GM20431 (cell line): Measurements from ENCODE around the gene DDX42.

Experiments
- in situ Hi-C: fragments of 300-500 bp; cut with MseI, MboI; formaldehyde crosslinking; loops from one replicate; pipeline ENCODE4 v1.15.0; 2020; ENCODE audit warnings: low sequenced_read_pairs; ENCODE audit not compliant: unreplicated experiment

The DDX42 gene

DNA sequence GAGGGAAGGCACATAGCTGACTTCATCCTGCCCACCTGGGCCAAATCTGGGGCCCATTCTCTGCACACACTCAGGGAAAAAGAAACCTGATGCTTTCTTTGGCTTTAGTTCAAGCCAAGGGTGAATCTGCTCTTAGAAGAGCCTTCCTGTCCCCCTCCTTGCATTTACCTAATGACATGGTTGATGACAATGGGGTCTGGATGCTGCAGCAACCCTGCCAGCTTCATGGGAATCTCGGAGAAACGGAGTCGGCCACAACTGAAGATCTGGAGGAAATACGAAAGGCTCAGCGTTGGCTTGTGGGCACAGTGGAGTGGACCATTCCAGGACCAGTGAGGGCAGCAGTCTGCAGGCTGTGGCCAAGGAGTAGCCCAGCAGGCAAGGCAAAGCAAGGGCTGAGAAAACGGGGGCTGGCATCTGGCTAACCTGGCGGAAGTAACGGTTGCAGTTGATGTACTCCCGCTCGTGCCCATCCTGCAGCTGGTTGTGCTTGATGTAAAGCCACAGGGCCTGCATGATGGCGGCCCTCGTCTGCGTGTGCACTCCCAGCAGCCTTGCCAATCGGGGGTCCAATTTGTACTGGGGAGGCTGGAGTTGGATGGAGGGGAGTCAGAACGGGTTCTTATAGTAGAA lies 59.9 kb downstream of the DDX42 start:
- in situ Hi-C loops = loop anchor here (25.0 kb wide), 1 partner anchor 397 kb away; the partner anchor contains the start of gene CYB561

DNA sequence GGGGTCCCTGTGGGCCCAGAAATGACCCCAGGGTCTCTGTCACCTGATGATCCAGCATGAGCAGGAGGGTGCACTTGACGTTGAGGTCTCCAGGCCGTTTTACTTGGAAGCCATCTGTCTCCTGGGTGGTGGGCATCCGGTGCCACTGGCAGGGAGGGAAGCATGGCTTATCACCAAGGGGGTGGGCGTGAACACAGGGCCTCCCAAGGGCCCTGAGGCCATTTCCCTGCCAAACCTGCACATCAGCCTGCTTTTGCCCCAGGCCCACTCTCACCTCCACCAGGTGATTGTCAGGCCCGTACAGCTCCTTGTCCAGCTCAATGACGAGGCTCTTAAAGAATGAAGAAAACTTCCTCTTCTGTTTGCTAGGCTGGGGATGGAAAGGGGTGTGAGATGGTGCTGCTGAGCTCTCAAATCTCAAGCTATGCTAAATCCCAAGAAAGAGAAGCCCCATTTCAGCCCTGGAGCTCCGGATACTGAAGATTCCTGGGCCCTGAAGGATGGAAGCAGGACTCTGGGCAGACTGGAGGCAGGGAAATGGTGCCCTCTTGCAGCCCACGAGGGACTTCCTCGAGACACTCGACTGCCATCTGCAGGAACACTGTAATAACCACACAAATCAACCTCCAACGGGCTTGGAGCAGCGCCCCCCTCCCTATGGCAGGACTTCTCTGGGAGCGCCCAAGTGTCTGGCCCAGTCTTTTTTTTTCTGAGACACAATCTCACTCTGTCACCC lies 60.6 kb downstream of the DDX42 start:
- in situ Hi-C loops = loop anchor here (25.0 kb wide), 1 partner anchor 397 kb away; the partner anchor contains the start of gene CYB561

DNA sequence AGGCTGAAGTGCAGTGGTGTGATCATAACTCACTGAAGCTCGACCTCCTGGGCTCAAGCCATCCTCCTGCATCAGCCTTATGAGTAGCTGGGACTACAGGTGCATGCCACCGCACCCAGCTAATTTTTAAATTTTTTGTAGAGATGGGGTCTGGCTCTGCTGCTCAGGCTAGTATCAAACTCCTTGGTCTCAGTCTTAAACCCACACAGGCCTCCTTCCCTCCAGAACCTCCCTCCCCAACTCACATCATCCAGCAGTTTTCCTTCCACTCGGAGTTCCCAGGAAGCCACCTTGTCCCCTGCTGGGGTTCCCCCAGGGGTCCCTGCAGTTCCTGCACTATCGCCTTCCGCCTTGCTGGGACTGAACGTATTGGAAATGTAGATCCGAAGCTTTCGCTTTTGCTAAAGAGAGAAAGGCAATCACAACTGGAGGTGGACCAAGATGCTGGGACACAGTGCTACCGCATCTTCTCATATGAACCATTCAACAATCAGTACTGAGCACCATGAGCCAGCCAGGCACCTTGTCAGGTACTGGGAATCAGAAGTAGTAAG lies 61.3 kb downstream of the DDX42 start:
- in situ Hi-C loops = loop anchor here (25.0 kb wide), 1 partner anchor 398 kb away; the partner anchor contains the start of gene CYB561

DNA sequence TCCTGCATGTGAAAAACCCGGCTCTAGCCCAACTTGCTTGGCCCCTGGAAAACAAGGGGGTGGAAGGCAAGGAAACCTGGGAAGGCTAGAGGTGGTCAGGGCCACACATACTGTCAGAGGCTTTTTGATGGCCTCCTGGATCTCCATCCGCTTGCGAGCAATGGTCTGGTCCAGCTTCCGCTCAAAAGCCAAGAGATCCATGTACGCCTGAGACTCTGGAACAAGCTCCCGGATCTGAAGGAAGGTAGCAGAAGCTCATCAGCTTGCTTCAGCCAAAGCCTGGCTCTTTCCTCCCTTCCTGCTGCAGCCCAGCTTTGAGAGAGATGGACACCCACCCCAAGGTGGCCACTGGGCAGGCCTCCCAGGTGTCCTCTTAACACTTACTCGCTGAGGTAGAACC lies 62.8 kb downstream of the DDX42 start:
- in situ Hi-C loops = loop anchor here (25.0 kb wide), 1 partner anchor 400 kb away; the partner anchor contains the start of gene CYB561

DNA sequence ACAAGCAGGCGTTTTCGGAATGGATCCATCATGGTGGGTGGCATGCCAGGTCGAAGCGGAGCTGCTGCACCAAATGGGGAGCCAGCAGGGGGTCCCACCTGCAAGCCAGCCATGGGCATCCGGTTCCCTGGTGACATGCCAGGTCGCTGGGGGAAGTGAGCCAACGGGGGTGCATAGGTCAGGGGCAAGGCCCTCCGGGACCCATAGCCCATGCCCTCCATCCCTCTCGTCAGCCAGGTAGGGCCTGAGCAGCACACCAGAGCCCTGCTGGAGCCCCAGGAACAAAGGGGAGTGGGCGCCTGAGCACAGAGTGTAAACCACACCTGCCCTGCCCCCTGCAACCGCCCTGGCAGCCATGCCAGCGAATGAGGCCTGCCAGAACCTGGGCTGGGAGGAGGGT lies 63.5 kb downstream of the DDX42 start:
- in situ Hi-C loops = loop anchor here (25.0 kb wide), 1 partner anchor 400 kb away; the partner anchor contains the start of gene CYB561

DNA sequence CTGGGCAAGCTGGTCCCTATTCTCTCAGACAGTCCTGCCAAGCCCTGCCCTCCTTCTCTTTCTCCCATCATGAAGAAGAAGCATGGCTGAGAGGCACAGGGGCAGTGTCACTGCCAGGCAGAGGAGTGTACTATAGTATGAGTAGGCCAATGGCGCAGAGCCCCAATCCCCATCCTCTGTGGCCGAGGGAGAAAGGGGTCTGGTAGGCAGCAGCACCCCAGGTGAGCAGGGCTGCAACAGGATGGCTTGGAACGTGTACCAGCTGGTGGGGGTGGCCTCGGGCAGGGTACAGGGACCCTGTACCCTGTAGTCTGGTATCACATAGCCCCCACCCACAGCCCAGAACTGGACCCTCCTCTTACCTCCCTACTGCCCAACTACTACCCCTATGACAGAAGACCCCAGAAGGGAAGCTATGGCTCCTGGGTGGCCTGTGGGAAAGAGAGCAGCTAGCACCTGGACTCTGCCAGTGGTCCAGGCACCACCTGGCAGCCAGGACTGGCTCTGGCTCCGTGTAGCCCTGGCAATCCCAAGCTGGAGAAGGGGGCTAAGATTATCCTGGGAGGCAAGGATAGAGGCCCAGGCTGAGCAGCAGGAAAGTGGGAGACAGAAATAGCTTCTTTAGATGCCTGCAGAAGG lies 64.1 kb downstream of the DDX42 start:
- in situ Hi-C loops = loop anchor here (25.0 kb wide), 1 partner anchor 401 kb away; the partner anchor contains the start of gene CYB561

DNA sequence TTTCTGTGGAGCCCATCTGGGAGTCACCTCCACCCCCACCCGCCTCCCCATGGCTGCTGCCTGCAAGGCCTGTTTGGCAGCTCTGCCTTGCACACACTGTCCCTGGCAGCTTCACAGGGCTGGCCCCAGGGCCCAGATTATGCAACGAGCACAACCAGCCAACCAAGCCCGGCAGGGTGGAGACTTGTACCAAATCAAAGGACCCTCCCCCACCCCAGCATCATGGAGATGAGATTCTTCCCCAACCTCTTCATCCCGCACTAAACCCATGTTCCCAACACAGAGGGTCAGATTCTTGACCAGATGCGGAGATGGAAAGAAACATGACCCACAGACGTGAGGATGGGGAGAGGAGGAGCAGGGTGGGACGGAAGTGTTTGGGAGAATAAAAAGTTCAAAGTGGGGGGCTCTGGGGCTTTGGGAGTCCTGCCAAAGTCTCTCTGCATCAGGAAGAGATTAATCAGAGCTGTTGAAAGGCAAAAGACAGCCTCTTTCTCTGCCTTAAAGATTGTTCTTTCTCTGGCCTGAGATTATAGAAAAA lies 64.7 kb downstream of the DDX42 start:
- in situ Hi-C loops = loop anchor here (25.0 kb wide), 1 partner anchor 401 kb away; the partner anchor contains the start of gene CYB561

DNA sequence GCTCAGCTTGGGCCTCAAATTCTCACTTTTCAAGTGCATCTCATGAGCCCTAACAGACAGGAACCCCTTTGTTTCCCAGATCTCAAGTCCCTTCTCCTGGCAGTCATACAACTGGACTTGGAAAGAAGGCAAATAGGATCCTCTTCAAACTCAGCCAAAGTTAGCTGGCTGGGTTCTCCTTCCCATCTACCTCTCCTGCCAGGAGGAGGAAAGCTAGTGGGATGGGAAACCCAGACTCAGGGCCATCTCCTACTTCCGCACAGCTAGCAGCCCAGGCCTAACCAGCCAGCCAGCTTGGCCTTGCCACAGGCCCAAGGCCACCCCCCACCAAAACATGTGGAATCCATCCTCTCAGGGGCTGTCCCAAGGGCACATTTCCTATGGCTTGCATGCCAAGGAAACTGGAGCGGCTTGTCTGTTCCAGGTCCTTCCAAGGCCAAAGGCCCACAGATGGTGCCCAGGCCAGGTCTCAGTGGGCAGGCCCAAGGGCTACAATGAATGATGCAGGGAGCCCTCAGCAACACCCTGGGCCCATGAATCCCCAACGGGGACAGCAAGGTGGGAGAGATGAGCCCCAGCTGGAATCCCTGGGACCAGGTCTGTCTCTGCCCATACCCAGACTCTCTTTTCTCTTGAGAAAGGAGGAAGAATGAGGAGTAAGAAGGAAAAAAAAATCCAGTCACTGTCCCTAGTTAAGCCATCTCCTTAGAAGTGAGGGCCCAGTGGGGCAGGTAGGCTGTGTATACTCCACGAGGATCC lies 66.8 kb downstream of the DDX42 start:
- in situ Hi-C loops = loop anchor here (25.0 kb wide), 1 partner anchor 403 kb away; the partner anchor contains the start of gene CYB561

DNA sequence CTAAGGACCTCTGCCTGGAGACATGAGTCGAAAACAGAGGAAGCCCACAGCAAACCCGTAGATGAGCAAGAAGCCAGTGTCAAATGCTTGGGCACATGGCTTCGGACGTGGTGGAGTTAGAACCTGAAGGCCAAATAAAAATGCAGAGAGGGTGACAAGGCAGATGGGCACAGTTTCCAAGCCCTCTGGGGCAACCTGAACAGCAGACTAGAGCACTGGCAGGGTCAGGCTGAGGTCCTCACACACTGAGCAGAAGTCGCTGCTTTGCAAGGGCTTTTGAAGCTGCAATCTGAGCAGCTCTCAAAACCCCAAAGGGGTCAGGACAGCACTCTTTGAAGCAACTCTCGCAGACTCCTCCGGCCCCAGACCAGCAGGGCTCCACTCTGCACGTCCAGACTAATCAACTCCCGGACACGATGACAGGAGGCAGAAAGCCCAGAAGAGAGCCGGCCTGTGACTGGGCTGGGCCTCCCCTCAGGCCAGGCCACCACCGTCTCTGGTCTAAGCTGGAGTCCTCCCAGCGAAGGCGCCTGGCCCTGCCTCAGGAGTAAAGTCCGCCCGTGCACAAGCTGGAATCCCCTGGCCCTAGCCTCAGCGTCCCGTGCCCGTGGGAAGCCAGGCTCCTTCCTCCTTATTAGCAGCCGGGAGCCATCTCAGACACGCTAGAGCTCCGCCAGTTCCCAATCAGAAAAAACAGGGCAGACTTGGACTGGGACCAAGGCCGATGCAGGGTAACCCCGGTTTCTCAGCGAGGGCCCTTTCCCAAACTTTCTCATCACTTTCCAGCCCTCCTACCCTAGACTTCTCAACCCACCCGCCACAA lies 67.6 kb downstream of the DDX42 start:
- in situ Hi-C loops = loop anchor here (25.0 kb wide), 1 partner anchor 404 kb away; the partner anchor contains the start of gene CYB561

DNA sequence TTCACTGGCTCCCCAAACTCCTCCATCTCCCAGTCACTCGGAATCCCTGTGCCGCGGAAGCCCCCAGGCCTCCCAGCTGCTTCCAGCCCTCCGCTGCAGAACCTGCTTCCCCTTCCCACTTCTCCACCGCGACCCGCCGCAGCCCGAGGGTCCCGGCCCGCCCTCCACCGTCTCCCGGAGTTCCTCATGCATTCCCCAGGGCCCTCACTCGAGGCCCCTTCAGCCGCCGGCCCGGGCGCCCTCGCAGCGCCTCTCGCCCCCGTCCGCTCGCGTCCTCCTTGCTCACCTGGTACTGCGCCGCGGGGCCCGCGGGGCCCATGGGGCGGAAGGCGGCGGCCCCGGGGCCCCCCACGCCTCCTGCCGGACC lies 68.2 kb downstream of the DDX42 start:
- in situ Hi-C loops = loop anchor here (25.0 kb wide), 1 partner anchor 405 kb away; the partner anchor contains the start of gene CYB561

DNA sequence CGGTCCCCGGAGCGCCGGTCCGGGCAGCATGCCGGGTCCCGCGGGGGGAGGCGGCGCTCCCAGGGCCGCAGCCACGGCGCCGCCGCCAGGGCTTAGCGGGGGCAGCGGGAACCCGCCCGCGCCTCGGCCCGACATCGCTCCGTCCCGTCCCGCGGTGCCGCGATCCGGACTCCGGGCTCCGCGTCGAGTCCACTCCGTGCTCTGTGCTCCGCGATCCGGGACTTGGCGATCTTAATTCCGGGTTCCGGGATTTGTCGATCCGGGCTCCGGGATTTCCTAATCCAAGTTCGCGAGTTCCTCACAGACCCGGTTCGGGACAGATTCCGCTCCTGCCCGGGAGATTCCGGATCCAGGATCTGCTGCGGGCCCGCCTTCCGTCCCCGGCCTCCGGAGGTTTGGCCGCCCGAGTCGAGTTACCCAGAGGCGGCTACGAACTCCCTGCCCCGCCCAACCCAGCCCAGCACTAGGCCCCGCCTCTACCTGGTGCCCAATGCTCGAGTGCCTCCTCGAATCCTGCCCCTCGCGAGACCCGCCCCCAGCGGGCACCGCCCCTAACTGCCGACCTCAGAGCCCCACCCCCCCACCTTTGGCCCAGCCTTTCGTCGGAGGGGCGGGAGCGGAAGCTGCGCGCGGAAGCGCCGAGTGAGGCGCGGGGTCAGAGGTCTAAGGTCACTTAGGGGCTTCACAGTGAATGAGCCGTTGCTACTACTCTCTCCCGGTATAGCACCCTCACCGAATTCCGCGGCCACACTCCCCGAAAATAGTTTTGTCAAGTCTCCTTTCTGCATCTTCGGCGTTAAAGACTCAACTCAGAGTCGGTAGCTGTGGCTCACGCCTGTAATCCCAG lies 68.8 kb downstream of the DDX42 start, which contains the start of gene SMARCD2:
Gene SMARCD2, minus strand, starts transcription at position 146 of the 847 bp plus-strand sequence. Its CDS starts 11 bp downstream, at position 135.
- in situ Hi-C loops = loop anchor here (25.0 kb wide), 1 partner anchor 405 kb away; the partner anchor contains the start of gene CYB561

DNA sequence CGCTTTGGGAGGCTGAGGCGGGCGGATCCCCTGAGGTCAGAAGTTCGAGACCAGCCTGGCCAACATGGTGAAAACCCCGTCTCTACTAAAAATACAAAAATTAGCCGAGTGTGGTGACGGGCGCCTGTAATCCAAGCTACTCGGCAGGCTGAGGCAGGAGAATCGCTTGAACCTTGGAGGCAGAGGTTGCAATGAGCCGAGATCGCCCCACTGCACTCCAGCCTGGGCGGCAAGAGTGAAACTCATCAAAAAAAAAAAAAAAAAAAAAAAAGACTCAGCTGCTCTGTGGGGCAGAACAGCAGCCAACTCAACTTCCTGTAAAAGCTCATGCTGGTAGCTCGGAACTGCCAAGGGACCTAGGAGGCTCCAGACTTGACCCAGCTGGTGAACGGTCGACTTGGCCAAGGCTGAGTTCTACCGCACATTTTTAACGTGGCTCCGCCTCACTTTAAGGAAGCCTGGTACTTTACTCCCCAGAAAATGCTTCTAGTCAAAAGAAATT lies 69.5 kb downstream of the DDX42 start:
- in situ Hi-C loops = loop anchor here (25.0 kb wide), 1 partner anchor 406 kb away; the partner anchor contains the start of gene CYB561

DNA sequence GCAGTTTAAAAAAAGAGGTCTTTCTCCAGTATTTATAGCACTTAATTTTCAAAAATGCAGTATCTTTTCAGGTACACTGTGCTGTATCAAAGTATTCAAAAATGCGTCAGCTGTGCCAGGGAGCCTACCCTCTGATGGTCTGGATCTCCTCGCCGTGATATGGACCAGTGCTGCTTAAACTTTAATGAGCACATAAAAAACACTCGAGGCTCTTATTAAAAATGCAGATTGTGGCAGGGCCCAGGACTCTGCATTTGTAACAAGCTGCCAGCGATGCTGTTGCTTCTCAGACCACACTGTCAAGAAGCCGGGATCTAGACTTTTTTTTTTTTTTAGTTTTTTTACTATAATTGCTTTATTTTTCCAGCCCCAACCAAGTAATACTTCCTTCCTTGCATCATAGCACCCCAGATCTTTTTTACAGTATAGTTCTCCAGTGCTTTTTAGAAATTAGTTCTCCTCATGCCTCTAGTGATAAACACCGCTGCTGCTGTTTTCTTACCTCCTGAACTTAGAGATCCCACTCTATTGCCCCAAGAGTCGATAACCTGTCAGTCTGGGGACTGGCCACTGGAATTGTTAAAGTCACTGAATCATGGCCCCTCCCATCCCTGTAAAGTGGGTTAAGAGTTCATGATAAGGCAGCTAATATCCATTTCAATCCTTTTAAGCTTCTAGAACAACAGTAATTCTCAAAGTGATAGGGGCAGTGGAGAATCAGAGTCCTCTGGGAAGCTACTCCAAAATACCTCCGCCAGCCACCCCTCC lies 70.1 kb downstream of the DDX42 start:
- in situ Hi-C loops = loop anchor here (25.0 kb wide), 1 partner anchor 407 kb away; the partner anchor contains the start of gene CYB561

DNA sequence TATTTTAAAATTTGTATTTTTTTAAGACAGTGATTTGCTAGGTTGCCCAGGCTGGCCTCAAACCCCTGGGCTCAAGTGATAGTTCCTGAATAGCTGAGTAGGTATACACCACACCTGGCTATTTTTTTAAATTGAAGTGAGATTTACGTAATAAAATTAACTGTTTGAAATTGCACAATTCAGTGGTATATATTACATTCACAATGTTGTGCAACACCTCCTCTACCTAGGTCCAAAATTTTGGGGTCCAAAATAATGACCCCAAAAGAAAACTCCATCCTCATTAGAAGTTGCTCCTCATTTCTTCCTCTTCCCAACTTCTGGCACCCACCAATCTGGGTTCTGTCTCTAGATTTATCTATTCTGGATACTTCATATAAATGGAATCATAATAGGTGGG lies 71.5 kb downstream of the DDX42 start:
- in situ Hi-C loops = loop anchor here (25.0 kb wide), 1 partner anchor 408 kb away; the partner anchor contains the start of gene CYB561

DNA sequence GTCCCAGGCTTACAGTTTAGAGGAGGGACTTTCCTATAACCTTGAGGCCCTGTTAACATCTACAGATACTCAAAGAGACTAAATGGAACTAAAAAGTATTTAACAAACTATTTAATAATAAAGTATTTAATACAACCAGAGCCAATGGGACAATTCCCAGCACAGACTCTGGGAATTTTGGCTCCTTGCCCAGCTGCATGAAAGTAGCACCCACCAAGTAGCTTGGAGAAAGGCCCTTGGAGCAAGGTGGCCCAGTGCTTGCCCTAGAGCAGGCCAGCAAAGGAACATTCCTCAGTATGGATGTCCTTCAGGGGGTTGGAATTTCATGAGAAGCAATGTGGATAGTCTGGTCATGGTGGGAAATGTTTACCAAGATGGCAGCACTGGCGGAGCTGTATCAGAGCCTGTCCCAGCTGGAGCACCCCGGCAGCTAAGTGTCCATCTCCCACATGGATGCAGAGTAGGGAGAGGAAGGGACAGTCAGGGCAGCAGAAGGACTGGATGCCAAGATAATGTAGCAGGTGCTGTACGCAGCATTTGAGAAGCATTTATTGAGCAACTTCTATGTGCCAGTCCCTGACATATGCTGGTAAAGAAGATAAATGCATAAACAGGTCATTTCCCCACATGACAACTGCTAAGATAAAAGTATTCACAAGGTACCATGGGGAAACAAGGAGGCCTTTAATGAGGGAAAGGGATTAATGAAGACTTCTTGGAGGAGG lies 73.7 kb downstream of the DDX42 start:
- in situ Hi-C loops = loop anchor here (25.0 kb wide), 1 partner anchor 410 kb away; the partner anchor contains the start of gene CYB561
